NCI-H69 (cell line): Measurements from ENCODE around the gene LTB4R.

Source experiments
- DNase-seq: peaks from one replicate; lab custom pipeline; 2025; lab: John Stamatoyannopoulos, UW

The LTB4R gene, protein sequence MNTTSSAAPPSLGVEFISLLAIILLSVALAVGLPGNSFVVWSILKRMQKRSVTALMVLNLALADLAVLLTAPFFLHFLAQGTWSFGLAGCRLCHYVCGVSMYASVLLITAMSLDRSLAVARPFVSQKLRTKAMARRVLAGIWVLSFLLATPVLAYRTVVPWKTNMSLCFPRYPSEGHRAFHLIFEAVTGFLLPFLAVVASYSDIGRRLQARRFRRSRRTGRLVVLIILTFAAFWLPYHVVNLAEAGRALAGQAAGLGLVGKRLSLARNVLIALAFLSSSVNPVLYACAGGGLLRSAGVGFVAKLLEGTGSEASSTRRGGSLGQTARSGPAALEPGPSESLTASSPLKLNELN

DNA sequence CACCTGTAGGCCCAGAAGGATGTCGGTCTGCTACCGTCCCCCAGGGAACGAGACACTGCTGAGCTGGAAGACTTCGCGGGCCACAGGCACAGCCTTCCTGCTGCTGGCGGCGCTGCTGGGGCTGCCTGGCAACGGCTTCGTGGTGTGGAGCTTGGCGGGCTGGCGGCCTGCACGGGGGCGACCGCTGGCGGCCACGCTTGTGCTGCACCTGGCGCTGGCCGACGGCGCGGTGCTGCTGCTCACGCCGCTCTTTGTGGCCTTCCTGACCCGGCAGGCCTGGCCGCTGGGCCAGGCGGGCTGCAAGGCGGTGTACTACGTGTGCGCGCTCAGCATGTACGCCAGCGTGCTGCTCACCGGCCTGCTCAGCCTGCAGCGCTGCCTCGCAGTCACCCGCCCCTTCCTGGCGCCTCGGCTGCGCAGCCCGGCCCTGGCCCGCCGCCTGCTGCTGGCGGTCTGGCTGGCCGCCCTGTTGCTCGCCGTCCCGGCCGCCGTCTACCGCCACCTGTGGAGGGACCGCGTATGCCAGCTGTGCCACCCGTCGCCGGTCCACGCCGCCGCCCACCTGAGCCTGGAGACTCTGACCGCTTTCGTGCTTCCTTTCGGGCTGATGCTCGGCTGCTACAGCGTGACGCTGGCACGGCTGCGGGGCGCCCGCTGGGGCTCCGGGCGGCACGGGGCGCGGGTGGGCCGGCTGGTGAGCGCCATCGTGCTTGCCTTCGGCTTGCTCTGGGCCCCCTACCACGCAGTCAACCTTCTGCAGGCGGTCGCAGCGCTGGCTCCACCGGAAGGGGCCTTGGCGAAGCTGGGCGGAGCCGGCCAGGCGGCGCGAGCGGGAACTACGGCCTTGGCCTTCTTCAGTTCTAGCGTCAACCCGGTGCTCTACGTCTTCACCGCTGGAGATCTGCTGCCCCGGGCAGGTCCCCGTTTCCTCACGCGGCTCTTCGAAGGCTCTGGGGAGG, at the start of gene LTB4R:
TSS of gene LTB4R (plus strand) at position 857 of the 959 bp plus-strand sequence. CDS start 4,150 bp downstream, outside the sequence.
- DNase-seq, result peak; percentile 95

DNA sequence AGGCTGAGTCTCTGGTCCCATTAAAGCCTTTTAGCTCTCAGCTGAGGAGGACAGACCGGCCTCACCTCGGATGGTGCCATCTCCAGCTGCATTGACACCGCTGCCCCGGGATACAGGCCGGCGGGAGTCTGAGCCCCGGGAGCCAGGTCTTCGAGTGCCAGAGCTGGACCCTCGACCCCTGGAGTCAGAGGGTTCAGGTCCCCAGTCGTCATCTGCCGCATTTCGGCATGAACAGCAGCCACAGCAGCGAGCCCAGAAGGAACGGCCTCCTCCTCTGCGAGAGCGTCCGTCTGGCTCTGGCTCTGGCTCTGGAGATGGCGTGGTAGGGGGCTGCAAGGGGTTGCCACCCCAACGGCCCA, 49.4 kb upstream of the LTB4R start:
- no peak for DNase-seq

DNA sequence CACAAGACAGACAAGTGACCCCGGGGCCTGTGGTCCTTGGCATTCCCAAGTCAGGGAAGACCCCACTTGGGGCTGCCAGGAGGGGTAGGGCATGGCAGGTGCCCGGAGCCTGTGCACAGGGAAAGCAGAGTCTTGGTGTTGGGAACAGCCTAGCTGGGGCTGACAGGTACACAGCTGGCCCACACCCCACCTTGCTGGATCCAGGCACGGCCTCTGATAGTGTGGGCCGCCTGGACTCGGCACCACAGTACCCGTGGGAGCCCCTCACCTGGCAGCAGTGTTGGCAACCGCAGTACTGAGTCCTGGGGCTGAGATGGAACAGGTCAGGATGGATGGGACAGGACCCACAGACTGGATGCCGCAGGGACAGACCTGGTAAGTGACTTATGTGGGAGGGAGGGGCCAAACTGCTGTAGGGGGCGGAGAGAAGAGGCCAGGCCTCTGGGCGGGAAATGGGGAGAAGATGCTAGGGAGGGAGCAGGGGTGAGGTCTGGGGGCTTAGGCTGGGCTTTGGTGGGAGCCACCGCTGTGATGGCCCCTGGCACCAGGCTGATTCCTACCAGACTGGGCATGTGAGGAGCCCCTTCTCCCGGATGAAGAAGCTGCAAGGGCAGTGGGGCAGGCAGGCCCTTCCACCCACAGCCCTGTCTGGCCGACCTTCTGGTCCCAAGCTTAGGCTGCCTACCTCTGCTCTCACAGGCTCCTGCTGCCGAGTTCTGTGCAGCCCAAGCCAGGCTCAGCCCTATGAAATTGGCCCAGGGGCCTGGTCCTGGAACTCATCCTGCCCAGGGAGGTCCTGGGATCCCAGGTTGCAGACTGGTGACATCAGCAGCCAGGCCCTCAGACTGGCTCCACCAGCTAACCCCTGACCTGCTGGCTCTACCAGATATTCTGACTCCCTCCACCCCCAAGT, 48.2 kb upstream of the LTB4R start, which contains the start of gene TGM1:
TSS of gene TGM1 (minus strand) at position 357 of the 913 bp plus-strand sequence. CDS start 825 bp downstream, outside the sequence.
- no peak for DNase-seq

DNA sequence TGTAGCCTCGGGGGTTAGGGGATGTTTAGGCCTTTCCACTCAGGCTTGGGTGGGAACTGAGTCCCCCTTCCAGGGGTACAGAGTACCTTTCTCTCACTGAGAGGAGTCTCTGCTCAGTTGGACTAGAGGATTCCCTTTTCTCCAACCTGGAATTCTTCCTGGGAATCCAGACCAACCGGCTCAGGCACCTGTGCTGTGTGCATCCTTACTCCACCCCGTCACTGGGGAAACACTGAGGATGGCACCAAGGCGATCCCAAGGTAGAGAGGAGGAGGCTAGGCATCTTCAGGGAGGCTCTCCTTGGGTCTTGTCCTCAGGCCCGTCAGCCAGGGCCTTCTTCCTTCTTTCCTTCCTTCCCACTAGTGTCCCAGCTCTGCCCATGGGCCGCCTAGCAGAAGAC, 47.5 kb upstream of the LTB4R start:
- DNase-seq, result no peak

DNA sequence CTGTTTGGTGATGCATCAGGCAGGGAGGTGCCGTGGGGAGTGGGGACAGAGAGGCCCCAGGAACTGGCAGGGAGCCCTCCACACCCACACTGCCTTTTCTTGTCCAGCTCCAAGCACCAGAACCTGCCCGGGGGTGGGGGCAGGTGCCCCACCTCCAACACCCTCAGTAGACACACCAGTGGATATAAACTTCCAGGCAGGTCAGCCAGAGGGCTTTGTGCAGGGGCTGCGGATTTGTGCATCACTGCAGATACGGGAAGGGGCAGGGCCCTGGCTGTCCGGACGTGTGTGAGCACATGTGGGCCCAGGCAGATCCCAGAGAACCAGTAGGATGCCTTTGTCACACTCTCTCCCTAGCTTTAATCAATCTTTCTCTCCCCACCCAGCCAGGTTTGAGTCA, 47.0 kb upstream of the LTB4R start:
- no peak for DNase-seq

DNA sequence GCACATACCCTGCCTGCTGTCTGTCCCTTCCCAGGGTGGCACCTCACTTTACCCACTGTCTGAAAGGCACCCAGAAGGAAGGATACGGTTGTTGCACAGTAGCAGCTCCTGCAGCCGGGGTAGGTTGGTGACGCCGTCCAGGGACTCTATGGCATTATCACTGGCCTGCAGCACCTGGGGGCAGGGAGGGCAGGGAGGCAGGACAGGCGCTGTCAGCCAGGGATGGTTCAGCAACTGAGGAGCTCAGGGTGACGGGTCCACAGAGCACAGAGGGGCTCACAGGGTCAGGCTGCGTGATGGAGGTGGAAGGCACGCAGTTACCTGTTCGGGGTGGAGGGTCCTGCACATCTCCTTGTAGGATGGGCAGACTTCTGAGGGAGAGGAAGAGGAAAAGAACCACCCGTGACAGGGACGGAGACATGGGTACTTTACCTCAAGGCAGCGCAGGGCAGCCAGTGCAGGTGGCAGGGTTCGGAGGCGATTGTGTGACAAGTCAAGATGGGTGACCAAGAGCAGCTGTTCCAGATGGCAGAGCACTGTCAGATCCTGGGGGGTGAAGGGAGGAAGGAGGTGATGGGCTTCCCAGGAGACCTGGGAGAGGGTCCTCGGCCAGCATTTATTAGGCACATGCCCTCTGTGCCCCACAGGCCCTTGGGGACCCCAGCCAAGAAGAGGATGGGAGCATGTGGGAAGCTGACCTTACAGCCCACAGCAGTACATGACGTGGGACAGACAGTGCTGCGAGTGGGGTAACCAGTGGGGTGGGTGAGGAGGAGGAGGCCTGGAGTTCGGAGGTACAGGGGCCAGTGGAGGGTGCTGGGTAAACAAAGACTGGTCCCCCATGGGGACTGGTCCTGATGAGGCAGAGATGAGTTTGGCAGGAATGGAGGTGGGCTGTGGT, 44.7 kb upstream of the LTB4R start:
- no peak for DNase-seq

DNA sequence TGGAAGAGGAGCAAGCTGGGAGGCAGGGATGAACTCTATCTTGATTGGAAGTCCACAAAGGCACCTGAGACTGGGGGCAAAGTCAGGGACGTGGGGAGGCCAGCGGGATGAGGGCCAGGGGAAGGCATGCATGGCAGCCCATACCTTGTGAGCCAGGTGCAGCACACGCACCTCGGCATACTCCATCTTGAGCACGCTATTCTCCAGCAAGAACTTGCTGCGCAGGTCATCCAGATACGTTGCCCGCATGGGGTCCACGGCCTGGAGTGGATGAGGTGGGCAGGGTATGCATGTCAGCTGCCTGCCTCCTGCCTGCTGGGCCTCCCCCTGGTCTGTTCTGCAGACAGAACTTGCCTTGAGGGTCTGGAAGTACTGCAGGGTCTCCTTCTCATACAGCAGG, 43.8 kb upstream of the LTB4R start:
- no peak for DNase-seq

DNA sequence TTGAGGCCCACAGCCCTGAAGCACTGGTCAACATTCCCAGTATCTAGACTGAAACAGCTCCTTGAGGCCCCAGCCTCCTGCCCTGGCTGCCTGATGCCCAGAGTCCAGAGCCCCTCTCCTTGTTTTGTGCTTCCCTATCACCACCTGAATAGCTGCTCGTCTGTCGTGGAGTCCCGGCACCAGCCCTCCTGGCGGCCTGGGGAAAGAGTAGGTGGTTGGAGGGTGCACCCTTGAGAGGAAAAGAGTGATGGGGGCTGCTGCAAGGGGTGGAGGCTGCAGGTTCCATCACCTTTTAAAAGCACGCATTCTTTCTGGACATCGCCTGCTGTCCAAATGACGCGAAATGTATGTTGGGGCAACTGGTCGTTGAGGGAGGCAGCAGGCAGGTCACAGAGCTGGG, 43.1 kb upstream of the LTB4R start:
- no peak for DNase-seq

DNA sequence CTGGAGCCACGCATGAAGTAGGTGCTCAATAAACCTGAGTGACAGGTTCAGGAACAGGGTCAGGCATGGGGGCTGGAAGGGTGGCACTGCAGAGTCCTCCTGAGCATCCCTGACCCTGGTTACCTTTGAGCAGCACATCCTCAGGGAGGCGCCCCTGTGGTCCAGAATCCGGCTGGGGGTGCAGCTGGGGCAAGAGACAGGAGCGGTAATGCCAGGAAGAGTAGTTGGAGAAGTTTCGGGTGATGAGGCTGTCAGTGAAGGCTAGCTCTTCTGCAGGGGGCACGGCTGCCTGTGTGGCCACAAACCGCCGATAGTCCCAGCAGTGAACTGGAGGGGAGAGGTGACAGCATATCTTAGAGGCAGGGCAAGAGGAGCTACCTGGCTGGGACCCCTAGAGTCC, 41.9 kb upstream of the LTB4R start:
- DNase-seq, result no peak

DNA sequence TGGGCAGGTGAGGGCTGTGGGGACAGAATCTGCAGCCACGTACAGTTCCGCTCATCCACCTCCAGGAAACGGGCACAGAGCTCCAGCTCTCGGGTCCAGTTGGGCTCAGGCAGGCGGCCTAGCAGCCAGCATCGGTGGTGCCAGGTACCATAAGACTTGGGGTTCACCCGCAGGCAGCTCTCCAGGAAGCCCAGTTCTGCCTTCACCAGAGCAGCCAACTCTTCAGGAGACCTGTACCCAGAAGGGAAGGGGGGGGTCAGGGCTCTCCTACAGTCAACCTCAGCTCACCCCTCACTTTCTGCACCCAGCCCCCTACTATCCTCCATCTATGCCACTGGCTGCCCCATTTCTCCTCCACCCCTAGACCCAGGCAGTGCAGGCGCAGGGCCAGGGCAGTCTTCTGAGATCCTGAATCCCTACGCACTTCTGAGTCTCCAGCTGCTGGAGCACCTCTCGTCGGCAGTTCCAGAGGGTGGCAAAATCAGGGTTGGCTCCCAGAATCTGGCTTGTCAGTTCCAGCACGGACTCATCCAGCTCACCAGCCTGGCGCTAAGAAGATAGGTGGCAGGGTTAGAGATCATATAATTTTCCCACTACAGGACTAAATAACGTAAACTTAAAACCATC, 41.3 kb upstream of the LTB4R start:
- DNase-seq, result no peak

DNA sequence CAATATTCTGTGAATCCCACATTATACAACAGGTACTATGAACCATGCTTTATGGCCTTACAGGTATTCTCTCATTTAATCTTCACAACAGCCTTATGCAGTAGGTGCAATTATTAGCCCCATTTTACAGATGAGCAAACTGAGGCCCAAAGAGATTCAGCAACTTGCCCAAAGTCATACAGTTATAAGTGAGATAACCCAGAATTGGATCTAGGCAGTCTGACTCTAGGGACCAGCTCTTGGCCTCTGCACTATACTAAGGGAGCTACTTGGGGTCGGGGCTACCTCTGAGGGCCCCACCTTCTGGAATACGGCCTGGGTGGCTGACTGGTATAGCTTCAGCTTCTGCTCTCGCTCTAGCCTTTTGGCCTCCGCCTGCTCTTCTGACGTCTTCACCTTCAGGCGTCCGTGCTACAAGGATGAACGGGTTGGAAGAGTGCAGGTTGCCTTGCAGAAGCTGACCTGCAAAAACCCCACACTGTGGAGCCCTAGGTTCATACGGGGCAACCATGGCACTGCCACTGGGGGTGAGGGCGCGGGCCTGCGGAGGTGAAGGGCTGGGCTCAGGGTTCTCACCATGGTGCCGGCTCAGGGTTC, 40.7 kb upstream of the LTB4R start:
- peak; percentile 72 for DNase-seq

DNA sequence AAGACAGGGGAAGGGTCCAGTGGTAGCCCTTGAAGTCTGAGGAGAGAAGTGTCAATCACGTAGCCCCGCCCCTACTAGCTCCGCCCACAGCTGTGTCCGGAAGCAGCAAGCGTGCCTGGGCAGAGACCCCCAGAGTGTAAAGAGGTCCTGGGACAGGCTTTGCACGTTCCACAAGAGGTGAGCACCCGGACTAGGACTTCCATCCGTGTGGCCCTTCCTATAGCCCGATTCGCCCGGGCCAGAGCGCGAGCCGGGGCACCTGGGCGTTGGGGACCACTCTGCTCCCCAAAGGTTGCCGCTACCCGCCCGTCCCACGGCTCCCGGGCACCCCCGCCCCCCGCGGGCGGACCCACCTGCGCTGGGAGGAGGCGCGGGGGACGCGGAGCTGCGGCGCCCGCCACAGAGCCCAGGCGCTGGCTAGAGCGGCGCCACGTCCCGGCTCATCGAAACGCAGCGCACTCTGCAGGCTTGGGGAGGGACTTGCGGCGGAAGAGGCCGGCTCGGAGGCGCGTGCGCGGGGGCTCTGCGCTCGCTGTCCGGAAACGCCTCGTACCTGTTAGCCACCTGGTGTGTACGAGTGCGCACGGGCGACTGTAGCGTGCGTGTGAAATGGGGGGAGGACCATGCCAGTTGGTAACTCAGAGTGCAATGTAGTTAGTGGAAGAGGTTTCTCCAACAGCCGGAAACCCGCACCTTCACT, 40.0 kb upstream of the LTB4R start, which contains the start of gene RABGGTA:
TSS of gene RABGGTA (minus strand) at position 464 of the 700 bp plus-strand sequence. CDS start 482 bp downstream, outside the sequence.
- DNase-seq, result peak; percentile 98

DNA sequence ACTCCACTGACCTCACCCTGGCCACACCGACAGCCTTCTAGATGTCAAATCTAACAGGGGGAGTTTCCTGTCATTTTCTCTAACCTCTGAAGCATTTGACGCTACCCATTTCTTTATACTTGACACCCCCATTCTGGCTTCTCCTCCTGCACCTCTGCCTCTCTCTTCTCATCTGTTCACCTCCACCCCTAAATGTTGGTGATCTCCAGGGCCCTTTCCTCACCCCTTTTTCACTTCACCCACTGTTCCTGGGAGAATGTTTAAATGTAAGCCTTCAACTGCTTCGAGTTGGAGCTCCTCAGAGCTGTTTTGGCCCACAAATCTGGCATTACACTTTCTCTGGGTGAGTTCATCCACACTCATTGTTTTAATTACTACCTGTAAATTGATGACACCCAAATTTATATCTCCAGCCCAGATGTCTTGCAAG, 39.5 kb upstream of the LTB4R start:
- peak; percentile 43 for DNase-seq

DNA sequence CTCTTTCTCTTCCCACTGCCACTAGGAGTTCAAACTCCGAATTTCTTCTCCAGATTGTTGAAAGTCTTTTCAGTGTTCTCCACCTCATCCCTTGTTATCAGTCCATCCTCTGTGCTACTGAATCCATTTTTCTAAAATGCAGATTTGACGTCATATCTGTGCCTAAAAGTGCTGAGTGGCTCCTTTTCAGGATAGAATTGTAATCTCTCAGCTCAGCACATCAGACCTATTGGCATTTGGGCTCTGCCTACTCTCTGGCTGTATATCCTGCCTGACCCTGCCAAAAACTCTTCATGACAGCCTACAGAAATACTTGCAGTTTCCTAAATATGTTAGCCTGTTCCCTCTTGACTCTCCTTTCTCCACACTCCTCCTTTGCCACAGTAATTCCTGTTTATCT, 38.8 kb upstream of the LTB4R start:
- no peak for DNase-seq

DNA sequence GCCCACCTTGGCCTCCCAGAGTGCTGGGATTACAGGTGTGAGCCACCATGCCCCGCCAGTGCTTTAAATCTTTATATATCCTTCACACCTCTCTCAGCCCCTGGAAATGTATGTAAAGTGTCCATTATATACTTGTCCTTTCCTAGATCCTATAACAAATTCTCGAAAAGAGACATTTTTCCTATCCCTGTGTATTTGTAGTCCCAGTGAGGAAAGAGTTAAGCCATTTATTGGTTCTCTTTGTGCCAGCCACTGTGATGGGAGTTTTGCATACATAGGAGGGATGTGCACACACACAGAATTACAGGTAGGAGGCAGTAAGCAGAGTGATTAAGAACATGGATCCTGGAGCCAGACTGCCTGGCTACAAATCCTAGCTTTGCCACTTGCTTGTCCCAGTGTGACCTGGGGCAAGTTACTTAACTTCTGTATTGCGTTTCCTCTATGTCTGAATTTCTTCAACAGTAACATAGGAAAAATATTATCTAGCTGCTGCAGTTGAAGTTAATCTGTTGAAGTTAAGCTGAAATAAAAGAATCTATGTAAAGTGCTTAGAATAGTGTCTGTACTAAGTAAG, 37.8 kb upstream of the LTB4R start:
- peak; percentile 38 for DNase-seq

DNA sequence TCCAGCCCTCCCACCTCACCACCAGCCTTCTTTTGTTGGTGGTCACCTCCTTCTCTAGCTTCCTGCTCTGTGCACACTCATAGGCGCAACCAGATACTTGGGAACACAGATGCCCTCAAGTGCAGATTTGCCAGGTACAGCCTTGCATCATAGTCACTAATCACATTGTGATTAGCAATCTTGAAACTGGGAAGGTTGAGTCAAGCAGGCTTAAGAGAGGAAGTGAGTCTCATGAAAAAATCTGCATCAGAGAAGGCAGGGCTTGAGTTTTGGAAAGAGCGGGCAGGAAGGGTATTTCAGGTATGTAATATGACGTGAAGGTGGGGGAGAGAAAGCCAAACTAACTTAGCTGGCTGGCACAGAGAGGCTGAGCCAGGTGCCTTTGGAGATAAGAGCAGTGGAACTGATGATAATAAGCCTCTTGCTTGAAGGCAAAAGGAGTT, 37.2 kb upstream of the LTB4R start:
- DNase-seq, result no peak

DNA sequence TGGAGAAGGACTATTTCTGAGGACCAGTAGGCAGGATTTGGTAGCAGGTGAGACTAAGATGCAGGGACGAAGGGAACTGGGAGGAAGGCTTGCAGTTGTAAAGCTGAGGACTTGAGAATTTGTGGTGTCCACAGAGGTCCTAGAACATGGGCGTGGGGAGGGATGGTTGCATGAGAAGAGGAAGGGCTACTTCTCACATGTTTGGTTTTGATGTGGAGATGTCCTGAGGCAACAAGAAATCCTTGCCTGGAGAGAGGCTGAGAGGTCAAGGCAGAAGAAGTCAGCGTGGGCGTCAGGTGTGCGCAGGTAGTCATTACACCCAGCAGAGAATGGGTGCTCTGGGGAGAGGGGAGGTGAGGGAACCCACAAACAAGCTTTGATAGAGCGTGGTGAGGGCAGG, 34.2 kb upstream of the LTB4R start:
- no peak for DNase-seq

DNA sequence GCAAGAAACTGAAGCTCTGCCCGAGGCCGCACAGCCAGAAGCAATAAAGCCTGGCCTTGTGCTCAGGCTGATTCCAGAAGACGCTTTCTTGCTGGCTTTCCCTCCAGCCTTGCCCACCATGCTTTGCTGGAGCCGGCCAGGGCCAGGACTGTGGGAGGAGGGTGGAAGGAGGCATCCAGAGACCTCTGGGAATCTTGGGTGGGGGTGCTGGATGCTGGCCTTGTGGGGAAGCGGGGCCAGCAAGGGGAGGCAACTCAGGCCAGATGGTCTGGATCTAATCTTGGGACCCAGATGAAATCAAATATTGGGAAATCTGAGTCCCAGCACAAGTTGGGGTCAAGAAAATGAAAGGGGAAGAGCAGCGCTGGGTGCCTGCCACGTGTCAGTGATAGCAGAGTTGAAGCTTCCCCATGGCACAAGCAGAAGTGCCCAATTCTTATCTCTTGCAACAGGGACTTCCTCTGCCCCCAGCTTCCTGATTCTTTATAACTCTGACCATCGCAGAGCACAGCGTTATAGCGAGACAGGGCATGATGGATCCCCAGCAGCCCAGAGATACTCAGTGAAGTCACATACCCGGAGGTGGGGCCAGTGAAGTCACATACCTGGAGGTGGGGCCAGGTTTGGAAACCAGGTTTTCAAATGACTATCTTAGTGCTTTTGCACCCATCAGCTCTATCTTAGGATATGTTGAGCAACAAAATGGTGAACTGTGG, 33.5 kb upstream of the LTB4R start:
- DNase-seq, result no peak
